Small intestine (tissue), 16 donors: ENCODE measurements around the gene THSD4. TPM values are rescaled to one million over a fixed set of nuclear protein-coding genes. Genes with fewer than 3 reads are reported as not detected.
A peak's percentile ranks its signal among the peaks of the same experiment; 100 is the strongest.

ENCODE experiments used
- DNase-seq, 2 donors: peaks; one replicate each; pipeline versions ENCODE4 v3.0.0 to v3.0.0-alpha.2; 2013
- FAIRE-seq: peaks from 2 replicates; lab custom pipeline; 2012; peaks lifted over from hg19 to GRCh38; lab: Jason Lieb, UNC
- H3K27ac ChIP-seq, 3 donors: one replicate each; pipeline ENCODE4 v1.5.1; 2013; ENCODE audit warnings: low read length in 2 of 3, mild to moderate bottlenecking in 2 of 3, control low read depth in 1 of 3, inconsistent platforms in 1 of 3, low read depth in 1 of 3, moderate library complexity in 1 of 3
- H3K27me3 ChIP-seq, 3 donors: one replicate each; pipeline ENCODE4 v1.6.1; 2013; ENCODE audit warnings: low read length in 3 of 3, inconsistent platforms in 1 of 3; ENCODE audit not compliant: control insufficient read depth in 3 of 3, insufficient read depth in 3 of 3
- H3K36me3 ChIP-seq, 3 donors: one replicate each; pipeline ENCODE4 v1.6.1; 2013; ENCODE audit warnings: low read length in 3 of 3, inconsistent platforms in 1 of 3, low read depth in 1 of 3, mild to moderate bottlenecking in 1 of 3, moderate library complexity in 1 of 3; ENCODE audit not compliant: control insufficient read depth in 3 of 3, insufficient read depth in 2 of 3
- H3K4me1 ChIP-seq, 3 donors: one replicate each; pipeline ENCODE4 v1.6.1; 2013; ENCODE audit warnings: low read length in 2 of 3, inconsistent platforms in 1 of 3, low read depth in 1 of 3, mild to moderate bottlenecking in 1 of 3, moderate library complexity in 1 of 3; ENCODE audit not compliant: control insufficient read depth in 3 of 3, insufficient read depth in 2 of 3
- H3K4me3 ChIP-seq, 3 donors: one replicate each; pipeline ENCODE4 v1.5.1; 2013; ENCODE audit warnings: low read length in 3 of 3, control low read depth in 1 of 3, inconsistent platforms in 1 of 3, low read depth in 1 of 3, mild to moderate bottlenecking in 1 of 3, moderate library complexity in 1 of 3
- H3K9me3 ChIP-seq, 2 donors: one replicate each; pipeline ENCODE4 v1.6.1; 2013; ENCODE audit warnings: low read depth in 1 of 2, low read length in 1 of 2; ENCODE audit not compliant: control insufficient read depth in 2 of 2, insufficient read depth in 1 of 2
- WGBS, 3 donors: extraction: QIAGEN DNeasy Blood & Tissue Kit; methylation state at CpG; one replicate each; pipeline ENCODE4 v1.1.7; 2013; 5-methylcytosine and 5-hydroxymethylcytosine counted together
- long read RNA-seq, 10 donors: transcript quantifications; one replicate each; lab custom pipeline, GENCODE V29; 2026
- polyA plus RNA-seq, 4 donors: library from polyadenylated mRNA; stranded (reverse) in 3 of 4; unstranded in 1 of 4; fragments of 200-250 nt in 3 of 4; fragments of 120-200 nt in 1 of 4; gene quantifications; one replicate each; pipeline versions ENCODE4 v1.2.1 to v1.2.3, GENCODE V29; 2013
- donor health status: healthy with polysubstance abuse.
- donor health status: control.
- donor health status: control.
- donor health status: Bipolar disorder and iron deficiency.
- donor health status: healthy.

The THSD4 gene
- polyA plus RNA-seq: 10 to 100 TPM in 2 of 4 donors, 1 to 10 TPM in 2; 3.6 to 14.4 (median 9.7) TPM
- long read RNA-seq, donor 1: 0 reads
- long read RNA-seq, donor 2: 0 reads
- long read RNA-seq, donor 3, partial matches to known transcripts: 60 of 61 reads
- long read RNA-seq, donor 3, other reads (novel, unspliced or antisense): 0 of 61 reads
- long read RNA-seq, donor 4: 0 reads
- long read RNA-seq, donor 5: 0 reads
- long read RNA-seq, donor 6: 0 reads
- long read RNA-seq, donor 7, partial matches to known transcripts: 81 of 81 reads
- long read RNA-seq, donor 7, other reads (novel, unspliced or antisense): 0 of 81 reads
- long read RNA-seq, donor 8: 0 reads
- long read RNA-seq, donor 9: 0 reads
- long read RNA-seq, donor 10, partial matches to known transcripts: 0 of 1 reads
- long read RNA-seq, donor 10, other reads (novel, unspliced or antisense): 0 of 1 reads

DNA sequence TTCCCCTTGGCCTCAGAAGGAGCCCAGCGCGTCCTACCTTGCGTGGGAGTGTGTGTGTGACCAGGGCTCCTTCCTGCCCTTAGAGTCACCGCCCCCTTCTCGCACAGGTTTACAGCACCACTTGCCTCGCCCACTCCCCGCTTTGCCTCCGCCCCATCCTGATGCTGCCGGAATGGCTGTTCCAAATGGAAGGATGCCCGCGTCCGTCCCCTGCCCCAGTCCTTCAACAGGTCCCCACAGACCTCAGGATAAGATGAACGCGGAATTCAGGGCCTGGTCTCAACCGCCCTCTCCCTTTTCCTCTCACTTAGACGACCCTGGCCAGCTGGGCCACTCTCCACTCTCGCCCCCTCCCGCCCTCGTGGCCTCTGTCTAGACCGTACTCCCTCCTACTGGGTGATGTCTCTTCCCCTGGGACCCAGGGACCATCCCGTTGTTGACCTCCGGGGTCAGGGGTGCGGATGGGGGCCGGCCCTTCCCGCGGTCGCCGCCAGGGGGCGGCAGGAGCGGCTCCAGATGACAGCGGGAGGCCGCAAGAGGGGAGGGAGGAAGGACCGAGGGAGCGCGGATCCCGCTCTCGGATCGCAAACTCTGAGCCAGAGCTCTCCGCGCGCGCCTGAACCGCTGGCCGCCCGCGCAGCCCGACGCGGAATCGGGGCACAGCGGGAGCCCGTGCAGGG, at the start of gene THSD4:
TSS of gene THSD4 (plus strand) at position 585 of the 680 bp plus-strand sequence.
- WGBS, 3 donors: 9 to 15% (median 12%) methylated on average over 36 to 52 of the region's 52 CpGs
- H3K27ac ChIP-seq: peak within 1 kb of the TSS; percentile 56 to 79 (median 62)

DNA sequence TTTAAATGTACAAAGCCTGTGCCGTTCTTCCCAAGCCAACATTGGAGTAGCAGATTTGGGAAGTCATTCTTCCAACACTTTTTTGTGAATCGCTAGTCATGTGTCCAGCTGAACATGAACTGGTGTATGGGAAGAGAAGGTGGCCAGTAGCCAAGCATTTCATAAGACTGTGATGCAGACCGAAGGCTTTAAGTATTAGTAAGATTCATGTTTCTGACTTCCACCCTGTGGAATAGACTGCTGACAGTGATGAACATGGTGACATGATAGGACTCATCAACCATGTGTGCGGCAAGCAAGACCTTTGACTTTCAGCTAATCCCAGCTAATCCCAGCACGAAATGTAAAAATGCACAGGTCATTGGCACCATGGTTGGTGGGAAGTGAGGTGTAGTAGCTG, 48.3 kb upstream of the THSD4 start:
- WGBS, 3 donors: 71 to 93% (median 86%) methylated on average over 5 of the region's 5 CpGs
- H3K4me3 ChIP-seq: no peak overlapping the region
- no peak for DNase-seq

More for the DNA sequence above, at the start of gene THSD4:
- peak within 1 kb of the TSS; percentile 48 to 76 (median 51) for H3K4me3 ChIP-seq
- H3K9me3 ChIP-seq: no peaks in the 10 kb centered on the region
- FAIRE-seq (no peak), DNase-seq (peak; percentile 68 to 91)
- H3K27me3 ChIP-seq: peaks cover 0 to 11% (median 2%) of the 10 kb centered on the region in 3 donors
- H3K36me3 ChIP-seq: no peaks in the 10 kb centered on the region
- H3K4me1 ChIP-seq: peaks cover 0 to 6% (median 3%) of the 10 kb centered on the region in 3 donors

DNA sequence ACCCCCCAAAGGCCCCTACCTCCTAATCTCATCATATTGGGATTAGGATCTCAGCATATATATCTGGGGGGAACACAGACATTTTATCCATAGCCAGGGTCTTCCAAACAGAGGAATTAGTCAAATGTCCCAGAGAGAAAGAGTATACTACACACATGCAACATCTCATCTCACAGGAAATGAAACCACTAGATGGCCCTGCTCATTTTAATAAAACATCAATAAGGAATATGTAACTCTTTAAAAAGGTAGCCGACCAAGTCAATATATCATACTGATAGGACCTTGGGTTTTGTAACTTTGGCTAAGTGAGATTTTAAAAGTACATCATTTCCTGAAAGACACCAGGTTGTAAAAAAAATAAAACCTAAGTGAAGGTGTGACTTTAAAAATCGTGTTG, 45.6 kb upstream of the THSD4 start:
- H3K36me3 ChIP-seq: no peaks in the 10 kb centered on the region
- FAIRE-seq (no peak), DNase-seq (no peak)
- H3K27ac ChIP-seq: no peak overlapping the region
- H3K4me1 ChIP-seq: no peaks in the 10 kb centered on the region
- no peaks in the 10 kb centered on the region for H3K27me3 ChIP-seq
- no peak overlapping the region for H3K4me3 ChIP-seq
- H3K9me3 ChIP-seq: peaks cover 0 to 5% of the 10 kb centered on the region in 2 donors
- WGBS, 3 donors: 42 to 55% (median 49%) methylated on average over 2 of the region's 2 CpGs

More for the DNA sequence above, 48.3 kb upstream of the THSD4 start:
- FAIRE-seq: no peak
- Histone ChIP-seq H3K27ac (no peak overlapping the region), H3K4me1 (no peaks in the 10 kb centered on the region), H3K9me3 (peaks cover 0 to 5% of the 10 kb centered on the region in 2 donors), H3K27me3 (no peaks in the 10 kb centered on the region), H3K36me3 (no peaks in the 10 kb centered on the region)

DNA sequence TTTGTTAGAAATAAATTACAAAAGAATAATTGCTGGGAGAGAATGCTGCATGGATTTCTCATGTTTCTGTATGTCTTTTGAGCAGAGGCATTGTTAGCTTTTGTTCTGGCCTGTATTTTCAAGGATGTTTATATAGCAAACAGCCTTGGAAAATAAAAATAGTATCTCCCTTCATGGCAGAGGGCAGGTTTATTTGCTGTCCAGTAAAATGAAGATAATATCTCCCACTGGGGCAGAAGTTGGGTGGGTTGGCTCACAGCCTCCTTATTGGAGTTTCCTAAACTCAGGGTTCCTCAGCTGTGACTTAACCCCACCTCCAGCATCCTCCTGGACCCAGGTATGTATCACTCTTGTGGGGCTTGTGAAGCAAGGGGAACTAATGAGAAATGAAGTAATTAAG, 43.7 kb upstream of the THSD4 start:
- Histone ChIP-seq H3K36me3 (no peaks in the 10 kb centered on the region), H3K27me3 (no peaks in the 10 kb centered on the region), H3K9me3 (peaks cover 0 to 5% of the 10 kb centered on the region in 2 donors), H3K27ac (no peak overlapping the region), H3K4me3 (no peak overlapping the region), H3K4me1 (no peaks in the 10 kb centered on the region)
- no peak for DNase-seq
- FAIRE-seq: no peak

DNA sequence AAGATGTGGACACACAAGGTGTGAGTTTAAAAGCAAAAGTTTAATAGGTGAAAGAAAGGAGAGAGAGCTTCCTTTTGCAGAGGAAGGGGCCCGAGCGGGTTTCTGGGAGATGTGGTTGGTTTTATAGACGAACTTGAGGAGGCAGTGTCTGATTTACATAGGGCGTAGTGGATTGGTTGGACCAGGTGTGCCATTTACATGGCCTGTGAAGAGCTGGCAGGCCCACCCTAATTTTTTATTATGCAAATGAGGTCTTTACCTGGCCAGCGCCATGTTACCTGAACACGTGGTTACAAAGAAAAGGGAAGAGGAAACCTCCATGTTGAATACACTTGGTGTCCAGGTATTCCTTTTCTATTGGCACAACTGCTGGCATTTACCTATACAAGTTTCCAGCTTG, 42.8 kb upstream of the THSD4 start:
- no peak for FAIRE-seq
- H3K27me3 ChIP-seq: no peaks in the 10 kb centered on the region
- 93 to 94% (median 94%) methylated on average over 6 of the region's 6 CpGs for WGBS, 3 donors

DNA sequence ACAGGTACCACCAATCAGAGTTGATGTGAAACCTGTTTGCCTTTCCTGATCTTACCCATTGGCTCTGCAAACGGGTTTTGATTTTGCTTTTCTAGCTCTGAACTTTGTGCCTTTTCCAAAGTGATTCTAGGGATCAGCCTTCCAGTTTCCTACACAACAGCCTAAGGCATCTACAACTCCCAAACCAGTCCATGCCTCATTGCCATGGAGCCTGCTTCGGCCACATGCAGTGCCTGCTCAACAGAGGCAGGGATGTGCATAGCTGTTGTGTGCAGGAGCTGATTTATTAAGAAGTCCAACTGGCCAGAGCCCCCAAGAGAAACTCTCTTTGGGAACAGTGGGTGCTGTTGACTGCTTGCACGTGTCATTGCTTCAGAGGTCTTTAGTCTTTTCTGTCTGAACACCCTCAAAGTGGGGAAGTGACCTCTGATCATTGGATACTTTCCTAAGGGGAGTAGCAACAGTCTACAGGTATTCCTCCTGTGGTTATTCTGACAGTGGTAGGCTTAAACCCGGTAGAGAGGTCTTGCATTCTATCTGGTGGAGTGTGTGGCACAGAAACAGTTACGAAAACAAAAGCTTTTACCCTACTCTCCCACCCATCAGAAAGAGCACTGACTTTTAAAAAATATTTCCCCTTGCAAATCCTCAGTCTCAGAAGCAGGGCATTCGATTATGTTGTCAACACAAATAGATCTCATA, 36.6 kb upstream of the THSD4 start:
- H3K27ac ChIP-seq: peak overlapping the region in 1 of 3 donors; percentile 5
- no peaks in the 10 kb centered on the region for H3K27me3 ChIP-seq
- no peak overlapping the region for H3K4me3 ChIP-seq
- H3K36me3 ChIP-seq: no peaks in the 10 kb centered on the region
- H3K4me1 ChIP-seq: peaks cover 0 to 14% (median 3%) of the 10 kb centered on the region in 3 donors
- H3K9me3 ChIP-seq: no peaks in the 10 kb centered on the region
- FAIRE-seq (no peak), DNase-seq (peak in 1 of 2 donors; percentile 18)
- WGBS, 3 donors: 44 to 60% (median 49%) methylated on average over 6 of the region's 6 CpGs

More for the DNA sequence above, 42.8 kb upstream of the THSD4 start:
- Histone ChIP-seq H3K4me3 (no peak overlapping the region), H3K27ac (no peak overlapping the region), H3K9me3 (peaks cover 0 to 5% of the 10 kb centered on the region in 2 donors), H3K4me1 (no peaks in the 10 kb centered on the region), H3K36me3 (no peaks in the 10 kb centered on the region)
- no peak for DNase-seq

DNA sequence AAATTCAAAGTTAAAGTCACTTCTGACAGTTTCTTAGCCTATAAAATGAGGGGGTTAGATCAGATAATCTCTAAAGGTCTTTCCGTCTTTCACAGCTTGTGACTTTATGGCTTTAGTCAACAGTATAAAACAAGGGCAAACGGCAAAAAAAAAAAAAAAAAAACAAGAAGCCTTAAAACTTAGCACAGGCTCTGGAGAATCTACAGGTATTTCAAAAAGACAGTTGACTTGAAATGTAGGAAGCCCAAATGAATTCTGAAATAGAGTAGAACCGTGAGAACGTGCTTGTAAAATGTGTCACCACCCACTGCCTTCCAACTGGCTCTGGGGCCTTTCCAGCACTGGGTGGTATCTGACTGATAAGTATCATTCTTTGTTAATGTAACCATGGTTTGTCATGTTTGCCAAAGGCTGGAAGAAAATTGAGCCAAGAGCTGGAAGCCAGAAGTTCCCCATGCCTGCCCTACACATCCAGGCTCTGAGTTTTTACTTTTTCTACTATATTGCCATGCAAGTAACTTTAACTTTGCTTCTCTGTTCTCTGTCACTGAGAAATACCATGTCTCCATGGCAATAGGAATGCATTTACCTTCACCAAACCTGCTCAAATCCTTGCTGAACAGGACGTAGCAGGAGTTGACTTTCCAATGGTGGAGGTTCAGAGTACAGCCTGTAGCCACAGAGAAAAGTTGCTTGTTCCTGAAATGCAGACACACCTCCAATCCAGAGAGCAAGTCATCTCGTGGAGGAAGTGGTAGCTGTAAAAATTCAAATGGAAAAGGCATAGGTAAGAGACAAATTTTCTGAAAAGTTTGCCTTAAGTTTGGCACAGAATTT, 35.8 kb upstream of the THSD4 start:
- no peaks in the 10 kb centered on the region for H3K27me3 ChIP-seq
- WGBS, 3 donors: 10 to 42% (median 22%) methylated on average over 6 of the region's 6 CpGs
- no peaks in the 10 kb centered on the region for H3K9me3 ChIP-seq
- FAIRE-seq (no peak), DNase-seq (peak; percentile 73 to 74)
- H3K27ac ChIP-seq: peak overlapping the region in 2 of 3 donors; percentile 5 to 25
- no peaks in the 10 kb centered on the region for H3K36me3 ChIP-seq
- no peak overlapping the region for H3K4me3 ChIP-seq
- H3K4me1 ChIP-seq: peaks cover 0 to 14% (median 3%) of the 10 kb centered on the region in 3 donors
